ELR (cell line): ENCODE results near the gene CXCR3.
"Not testable (repeated sequence)": the region's sequence is repeated elsewhere in the genome, so short reads cannot be mapped to it uniquely, and the experiment has no call there.

Experiments used
- DNase-seq: peaks from one replicate; pipeline ENCODE4 v3.0.0-alpha.2; 2015; ENCODE audit warnings: low read depth

CXCR3 gene

DNA sequence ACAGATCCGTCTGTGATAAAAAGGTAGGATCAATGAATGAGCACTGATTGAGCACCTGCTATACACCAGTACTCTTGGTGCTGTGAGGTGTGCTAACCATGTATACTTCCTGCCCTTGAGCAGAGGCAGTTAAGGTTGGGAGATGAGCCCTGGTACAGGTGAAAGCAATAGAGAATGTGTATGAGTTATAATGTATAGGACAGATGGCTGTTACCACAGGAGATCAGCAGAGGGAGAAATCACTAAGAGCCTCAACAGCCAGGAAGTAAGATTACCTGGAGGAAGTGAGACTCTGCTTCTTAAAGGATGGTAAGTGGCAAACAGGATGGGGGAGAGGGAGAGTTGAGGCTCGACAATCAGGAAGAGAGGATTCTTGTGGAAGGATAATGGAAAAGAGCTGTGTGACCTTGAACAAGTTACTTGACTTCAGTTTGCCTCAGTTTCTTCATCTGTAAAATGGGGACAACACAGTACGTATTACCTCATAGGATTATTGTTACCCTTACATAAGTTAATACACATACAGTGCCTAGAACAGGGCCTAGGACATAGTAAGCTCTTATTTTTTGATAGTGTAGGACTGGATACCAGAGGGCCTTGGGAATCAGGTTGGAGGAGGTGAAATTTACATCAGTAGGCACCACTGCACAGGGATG, 9.1 kb downstream of the CXCR3 start:
- DNase-seq: no peak

DNA sequence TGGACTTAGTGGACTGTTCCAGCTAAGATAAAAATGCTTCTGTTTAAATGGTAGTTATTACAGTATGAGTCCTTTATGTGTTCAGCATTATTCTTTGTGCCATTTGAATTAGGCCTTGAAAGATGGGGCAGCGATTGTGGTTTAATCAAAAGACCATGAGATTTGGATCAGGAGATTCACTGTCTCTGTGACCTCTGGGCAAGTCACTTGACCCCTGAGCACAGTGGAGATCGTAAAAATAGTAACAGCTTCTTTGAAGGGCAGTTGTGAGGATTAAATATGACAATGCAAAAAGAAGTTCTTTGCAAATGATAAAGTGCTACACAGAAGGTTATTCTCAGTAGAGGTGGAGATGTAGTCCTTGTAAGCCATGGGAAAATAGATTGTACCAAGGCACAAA, 10.8 kb downstream of the CXCR3 start:
- DNase-seq: no peak

DNA sequence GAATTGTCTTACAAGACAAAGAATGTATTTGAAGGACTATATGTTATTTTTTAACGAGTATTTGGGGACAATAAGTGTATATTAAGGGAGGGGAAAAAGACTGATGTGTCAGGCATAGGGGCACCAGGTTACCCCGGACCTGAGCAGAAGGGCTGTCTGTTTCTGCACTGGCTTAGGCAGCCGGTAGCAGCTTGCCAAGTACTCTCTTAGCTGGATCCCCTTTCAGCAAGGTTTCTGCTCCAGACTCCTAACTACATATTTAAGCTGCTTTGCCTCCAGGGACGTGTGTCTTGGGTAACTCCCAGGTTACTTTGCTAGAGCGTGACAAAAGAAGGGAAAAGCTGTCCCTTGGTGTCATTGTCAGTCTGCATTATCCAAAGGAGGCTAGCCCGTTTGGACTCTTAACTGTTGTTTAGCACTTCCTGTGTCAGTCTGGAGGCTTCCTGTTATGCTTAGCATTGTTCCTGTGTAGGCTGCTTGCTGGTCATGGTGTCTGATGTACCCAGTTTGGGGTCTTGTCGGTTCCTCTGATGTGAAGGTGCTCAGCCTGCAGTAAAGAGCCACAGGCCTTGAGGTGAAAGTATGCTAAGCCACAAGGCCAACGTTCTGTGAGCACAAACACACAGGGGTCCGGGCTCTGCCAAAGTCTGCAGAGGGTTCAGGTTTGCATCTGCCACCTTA, 11.6 kb downstream of the CXCR3 start:
- no peak for DNase-seq

DNA sequence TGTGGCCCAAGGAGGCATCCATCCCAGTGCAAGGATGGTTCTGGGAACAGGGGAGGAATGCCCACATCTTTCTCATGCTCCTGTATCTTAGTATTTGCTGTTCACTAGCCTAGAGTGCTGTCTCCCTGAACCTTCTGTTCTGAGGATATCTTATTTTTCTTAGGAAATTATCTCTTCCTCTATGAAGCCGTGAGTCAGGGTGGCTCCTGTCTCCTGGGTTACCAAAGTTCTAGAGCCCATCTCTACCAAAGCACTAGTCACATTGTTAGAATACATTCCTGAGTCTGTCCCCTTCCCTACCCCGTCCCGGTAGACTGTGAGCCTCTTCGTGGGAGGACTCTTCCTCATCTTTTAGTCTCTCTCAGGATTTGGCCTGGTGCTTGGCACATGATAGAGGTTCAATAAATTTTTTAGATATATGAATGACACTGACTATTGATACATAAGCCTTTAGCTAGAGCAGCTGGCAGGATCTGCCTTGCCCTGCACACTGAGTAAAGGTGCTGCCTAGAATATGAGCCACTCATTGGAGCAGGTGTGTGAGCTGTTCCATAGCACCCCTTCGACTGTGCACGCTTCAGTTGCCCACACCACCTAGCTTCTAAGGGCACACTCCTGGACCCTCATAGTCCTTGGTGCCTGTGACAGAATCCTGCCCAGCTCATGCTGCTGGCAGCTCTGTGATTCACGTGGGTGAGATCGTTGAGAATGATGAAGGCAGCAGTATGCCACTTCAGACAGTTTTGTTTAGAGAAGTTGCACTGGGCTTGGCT, 13.3 kb downstream of the CXCR3 start:
- no peak for DNase-seq

DNA sequence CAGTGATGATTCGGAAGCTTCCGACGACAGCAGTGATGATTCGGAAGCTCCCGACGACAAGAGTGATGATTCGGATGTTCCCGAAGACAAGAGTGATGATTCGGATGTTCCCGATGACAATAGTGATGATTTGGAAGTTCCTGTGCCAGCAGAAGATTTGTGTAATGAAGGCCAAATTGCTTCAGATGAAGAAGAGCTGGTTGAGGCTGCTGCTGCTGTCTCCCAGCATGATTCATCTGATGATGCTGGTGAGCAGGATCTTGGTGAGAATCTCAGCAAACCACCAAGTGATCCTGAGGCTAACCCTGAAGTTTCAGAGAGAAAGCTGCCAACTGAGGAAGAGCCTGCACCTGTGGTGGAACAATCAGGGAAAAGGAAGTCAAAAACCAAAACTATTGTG, 14.2 kb downstream of the CXCR3 start:
- peak; percentile 2 for DNase-seq

DNA sequence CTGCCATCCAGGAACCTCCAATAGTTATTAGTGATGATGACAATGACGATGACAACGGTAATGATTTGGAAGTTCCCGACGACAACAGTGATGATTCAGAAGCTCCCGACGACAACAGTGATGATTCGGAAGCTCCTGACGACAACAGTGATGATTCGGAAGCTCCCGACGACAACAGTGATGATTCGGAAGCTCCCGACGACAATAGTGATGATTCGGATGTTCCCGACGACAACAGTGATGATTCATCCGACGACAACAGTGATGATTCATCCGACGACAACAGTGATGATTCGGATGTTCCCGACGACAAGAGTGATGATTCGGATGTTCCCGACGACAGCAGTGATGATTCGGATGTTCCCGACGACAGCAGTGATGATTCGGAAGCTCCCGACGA, 14.7 kb downstream of the CXCR3 start:
- peak; percentile 14 for DNase-seq

DNA sequence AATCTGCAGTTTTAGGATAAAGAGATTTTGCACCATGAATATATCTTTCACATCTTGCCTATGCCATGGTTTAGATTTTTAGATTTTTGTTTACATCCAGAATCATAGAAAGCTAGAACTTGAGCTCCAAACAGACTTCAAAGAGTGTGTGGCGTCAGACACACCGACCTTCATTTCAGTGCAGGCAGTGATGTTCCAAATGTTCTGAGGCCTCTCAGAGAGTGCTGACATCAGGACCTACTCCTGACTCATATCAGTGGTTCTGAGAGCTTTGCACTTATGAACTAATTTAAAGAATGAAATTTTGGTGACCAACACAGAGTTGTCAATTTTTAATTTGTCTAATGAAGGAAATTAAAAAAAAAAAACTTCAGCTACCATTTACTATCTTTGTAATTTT, 18.3 kb downstream of the CXCR3 start:
- DNase-seq: no peak

DNA sequence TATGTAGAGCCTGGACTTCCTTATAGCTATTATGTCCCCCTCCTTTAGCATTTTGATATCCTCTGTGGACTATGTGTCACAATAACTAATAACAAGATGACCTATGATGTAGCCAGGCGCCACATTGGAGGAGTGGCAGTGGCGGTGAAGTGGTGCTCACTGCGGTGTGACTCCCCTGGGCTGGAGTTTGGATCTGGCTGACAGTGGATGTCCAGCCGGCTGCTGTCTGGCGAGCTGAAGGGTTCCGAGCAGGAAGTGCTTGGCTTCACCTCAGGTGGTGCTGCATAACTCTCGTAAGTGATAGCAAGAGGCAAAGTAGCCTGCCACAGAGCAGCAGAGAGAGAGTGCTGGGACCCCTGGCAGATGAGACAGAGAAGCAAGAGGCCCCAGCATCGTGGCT, 25.1 kb downstream of the CXCR3 start:
- not testable (repeated sequence) for DNase-seq

DNA sequence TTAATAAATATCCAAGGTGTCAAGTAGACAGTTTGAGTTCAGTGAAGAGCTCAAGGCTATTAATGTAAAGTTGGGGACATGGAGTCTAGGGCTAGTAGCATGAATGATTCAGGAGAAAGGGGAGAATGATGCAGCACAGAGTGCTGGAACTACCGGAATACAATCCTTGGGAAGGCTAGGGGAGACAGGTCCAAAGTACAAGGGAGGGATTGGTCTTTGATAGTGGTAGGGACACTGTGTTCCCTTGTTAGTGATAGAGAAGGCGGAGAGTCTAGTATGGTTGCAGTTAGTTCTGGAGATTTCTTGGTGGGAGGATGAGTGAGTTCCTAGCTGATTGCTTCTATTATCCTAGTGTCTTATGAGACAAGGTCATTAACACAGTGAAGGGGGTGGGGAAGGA, 31.4 kb downstream of the CXCR3 start:
- DNase-seq: no peak

DNA sequence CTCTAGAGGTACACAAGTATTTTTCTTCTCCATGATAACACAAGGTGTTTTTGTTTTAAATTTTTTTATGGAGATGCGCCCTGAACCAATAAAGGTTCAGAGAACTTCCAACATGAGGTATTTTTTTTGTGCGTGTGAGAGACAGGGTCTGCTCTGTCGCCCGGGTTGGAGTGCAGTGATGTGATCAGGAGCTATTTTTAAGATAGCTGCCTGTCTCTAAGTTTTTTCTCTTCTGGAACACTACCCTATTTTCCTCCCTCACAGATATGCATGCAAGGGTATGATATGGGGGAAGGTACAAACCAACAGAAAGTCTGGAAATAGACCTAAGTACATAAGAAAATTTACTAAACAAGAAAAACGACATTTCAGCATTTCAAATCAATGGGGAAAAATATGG, 37.1 kb downstream of the CXCR3 start:
- DNase-seq: no peak

DNA sequence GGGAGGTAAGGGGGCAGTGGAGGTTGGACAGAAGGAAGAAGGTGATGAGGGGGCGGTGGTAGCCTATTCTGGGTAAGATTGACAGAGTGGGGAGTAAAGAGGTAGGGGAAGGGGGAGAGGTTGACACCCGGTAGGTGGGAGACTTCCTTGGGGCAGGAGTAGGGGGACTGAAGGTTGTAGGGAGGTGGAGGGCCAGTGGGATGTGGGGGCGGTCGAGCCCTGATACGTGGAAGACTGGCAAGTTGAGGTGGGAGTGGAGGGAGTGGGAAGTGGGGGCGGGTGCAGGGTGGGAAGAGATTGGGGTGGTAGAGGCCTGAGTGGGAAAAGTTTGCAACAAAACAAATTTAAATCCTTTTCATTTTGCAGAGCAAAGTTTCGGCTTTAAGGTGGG, 38.3 kb downstream of the CXCR3 start:
- no peak for DNase-seq

DNA sequence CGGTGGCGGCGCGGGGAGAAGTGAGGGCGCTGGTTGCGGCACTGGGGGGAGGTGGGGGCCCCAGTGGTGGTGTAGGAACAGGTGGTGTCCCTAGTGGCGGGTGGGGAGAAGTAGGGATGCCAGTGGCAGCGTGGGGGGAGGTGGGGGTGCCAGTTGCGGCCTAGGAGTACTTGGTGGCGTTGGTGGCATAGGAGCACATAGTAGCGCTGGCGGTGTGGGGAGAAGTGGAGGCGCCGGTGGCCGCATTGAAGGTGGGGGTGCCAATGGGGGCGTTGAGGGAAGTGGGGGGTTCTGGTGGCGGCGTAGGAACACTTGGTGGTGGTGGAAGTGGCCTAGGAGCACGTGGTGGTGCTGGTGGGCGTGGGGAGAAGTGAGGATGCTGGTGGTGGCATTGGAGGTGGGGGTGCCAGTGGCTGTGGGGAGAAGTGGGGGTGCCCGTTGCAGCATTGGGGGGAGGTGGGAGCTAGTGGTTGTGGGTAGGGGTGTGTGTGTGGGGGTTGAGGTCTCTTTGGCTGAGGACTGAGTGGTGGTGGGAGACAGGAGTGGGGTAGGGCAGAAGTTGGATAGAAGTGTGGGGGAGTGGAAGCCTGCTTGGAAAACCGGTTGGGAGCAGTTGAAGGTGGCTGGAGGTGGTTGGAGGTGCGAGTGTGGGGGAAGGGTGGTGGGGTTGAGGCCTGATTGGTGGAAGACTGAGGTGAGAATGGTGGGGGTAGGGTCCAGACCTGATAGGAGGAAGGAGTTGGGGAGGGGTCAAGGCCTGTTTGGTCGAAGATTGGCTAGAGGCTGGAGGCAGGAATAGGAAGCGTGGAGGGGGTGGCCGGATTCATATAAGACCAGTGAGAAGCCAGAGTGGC, 38.9 kb downstream of the CXCR3 start:
- no peak for DNase-seq

DNA sequence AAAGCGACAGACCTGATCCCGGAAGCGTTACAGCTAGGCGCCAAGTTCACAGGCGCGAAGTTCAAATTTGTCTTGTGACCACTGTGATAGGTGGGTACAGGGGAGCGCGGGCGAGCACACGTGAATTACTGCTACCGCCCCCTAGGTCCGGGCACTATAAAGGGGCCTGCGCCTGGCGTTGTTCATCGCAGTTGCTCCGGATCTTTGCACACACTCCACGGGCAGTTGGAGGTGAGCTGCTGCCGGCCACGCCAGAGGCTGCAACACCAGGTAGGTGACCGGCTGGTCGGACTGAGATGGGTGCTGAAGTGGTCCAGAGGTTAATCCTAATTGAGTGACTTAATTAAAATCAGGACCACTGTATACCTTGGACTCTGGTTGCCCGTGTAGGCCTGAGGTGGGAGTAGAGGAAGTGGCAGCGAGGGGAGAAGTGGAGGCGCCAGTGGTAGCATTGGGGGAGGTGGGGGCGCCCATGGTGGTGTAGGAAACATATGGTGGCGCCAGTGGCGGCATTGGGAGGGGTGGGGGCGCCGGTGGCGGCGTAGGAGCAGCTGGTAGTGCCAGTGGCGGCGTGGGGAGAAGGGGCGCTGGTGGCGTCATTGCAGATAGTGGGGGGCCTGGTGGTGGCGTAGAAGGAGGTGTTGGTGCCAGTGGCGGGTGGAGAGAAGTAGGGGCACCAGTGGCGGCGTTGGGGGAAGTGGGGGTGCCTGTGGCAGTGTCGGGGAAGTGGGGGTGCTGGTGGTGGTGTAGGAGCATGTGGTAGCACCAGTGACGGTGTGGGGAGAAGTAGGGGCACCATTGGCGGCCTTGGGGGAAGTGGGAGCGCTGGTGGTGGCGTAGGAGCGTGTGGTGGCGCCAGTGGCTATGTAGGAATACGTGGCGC, 39.8 kb downstream of the CXCR3 start, which contains the start of gene GCNA:
GCNA (plus strand) TSS at position 185 of the 883 bp plus-strand sequence. CDS start 2,385 bp downstream, outside the sequence.
- no peak for DNase-seq

DNA sequence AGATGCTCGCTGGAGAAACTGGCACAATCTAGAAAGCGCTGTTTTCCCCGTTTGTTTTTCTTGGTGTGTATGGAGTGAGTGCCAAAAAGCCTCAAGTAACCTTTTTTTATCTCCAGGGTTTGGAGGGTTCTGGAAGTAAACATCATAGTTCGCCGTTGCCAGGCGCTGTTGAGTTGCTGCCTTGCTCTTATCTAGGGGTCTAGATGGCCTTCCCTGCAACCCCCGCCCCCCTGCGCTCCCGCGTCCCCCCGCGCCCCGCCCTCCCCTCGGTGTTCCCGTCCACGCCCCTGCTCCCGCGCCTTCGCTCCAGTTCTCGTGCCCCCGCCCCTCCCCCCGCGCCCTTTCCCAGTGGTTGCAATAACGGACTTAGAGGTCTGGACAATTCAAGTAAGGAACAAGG, 40.6 kb downstream of the CXCR3 start:
- no peak for DNase-seq

DNA sequence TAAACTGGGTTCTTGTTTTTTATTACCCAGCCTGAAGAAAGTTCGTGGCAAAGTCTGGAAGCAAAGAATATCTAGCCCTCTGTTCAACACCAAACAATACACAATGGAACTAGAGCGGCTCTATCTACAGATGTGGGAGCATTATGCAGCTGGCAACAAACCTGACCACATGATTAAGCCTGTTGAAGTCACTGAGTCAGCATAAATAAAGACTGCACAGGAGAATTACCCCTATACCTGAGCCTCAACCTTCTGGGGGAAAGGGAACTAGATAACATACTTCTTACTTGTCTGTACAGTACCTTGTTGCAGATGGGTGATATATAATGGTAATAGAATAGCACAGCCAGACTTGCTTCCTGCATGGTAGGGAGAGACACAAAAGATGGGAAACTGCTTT, 44.7 kb downstream of the CXCR3 start:
- no peak for DNase-seq

DNA sequence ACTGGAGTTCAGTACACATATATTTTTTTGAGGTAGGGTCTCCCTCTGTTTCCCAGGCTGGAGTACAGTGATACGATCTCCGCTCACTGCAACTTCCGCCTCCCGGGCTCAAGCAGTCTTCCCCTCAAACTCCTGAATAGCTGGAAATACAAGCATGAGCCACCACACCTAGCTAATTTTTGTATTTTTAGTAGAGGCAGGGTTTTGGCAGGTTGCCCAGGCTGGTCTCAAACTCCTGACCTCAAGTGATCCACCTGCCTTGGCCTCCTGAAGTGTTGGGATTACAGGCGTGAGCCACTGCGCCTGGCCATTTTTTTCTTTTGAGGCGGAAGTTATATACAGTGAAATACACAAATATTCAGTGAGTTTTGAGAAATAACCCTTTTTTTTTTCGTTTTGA, 46.9 kb downstream of the CXCR3 start:
- not testable (repeated sequence) for DNase-seq
